GM21526 (cell line): ENCODE data around the gene GSTM1.

Experiments used
- ATAC-seq: cut with Tn5 transposase; IDR thresholded peaks from one replicate; pipeline ENCODE4 v1.9.1; 2021; ENCODE audit warnings: moderate library complexity; ENCODE audit not compliant: unreplicated experiment, low FRiP score

The GSTM1 gene

GRCh38 chr1:109724933-109725332 is 37.3 kb downstream of the GSTM1 start:
- no peak for ATAC-seq

- no peak for ATAC-seq
These were observed 37.9 kb downstream of the GSTM1 start for GRCh38 chr1:109725510-109725909.

DNA sequence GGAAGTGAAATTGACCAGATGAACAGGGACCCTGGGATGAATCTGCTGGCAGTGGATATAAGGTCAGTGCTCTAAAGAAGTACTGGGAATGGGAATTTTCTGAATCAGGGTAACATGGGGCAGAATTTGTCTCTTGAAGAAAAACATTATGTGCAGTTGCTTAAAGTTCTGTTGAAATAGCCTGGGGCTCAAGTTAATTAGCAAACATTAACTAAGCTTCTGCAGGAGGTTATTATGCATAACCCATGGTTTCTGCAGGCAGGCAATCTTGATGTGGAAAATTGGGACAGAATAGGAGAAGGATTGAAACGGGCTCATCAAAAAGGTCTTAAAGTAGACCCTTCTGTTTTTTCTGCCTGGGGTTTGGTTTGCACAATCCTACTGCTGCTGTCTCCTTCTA is 38.4 kb downstream of the GSTM1 start:
- no peak for ATAC-seq

DNA sequence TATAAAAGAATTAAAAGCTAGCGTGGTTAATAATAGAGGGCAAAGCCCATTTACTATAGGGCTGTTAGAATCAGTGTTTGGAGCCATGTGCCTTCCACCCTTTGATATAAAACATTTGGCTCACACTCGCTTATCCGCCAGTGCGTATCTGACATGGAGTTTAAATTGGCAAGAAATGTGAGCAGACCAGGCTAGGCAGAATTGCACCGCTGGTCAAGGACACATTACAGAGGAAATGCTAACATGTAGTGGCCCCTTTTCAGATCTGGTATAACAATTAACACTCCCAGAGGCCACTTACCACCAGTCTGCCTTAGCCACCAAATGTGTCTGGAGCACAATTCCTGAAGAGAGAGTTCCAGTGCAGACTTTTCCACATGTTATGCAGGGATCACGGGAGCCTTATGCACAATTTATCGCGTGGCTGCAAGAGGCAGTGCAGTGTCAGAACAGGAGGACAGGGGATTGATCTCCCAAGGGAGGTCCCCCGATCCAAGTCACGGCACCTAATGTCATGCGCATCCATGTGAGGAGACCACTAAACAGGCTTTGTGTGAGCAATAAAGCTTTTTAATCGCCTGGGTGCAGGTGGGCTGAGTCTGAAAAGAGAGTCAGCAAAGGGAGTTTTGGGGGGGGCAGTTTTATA is 39.2 kb downstream of the GSTM1 start:
- no peak for ATAC-seq

- no peak for ATAC-seq
These were observed 41.3 kb downstream of the GSTM1 start for GRCh38 chr1:109728870-109729269.

DNA sequence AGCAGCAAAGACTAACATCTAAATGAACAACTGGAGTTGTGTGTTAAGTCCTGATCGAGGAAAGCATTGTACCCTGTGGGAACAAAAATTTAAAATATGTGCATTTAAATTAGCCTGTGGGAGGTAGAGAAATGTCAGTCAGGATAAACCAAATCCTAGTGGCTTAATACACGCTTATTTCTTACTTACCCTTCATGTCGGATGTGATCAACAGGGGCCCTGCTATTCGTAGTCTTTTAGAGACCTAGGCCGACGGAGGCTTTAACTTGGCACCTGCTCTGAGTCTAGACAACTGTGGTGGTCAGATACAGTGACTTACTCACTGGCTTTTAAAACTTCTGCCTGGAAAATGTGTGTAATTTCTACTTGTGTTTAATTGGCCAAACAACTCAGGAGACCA is 43.0 kb downstream of the GSTM1 start:
- ATAC-seq = no peak

DNA sequence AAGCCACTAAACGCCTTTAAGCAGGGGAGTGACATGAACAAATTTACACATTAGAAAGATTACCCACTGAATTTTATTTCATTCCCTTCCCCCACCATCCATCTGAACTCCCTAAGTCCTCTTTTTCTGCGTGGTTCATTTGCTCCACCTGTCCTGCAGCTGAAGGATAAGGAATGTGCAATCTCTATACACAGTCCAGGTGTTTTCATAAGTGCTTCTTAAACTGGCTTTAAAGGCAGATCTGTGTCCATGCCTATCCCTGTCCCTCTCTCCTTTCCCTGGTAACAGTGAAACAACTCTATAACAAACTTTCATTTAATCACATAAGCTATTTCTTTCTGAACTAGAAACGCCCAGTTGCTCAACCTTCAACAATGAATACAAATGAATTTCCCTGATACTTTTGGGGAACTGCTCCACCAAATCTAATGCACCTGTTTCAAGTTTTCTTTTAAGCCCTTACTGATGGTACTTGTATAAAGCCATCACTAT is 44.8 kb downstream of the GSTM1 start:
- ATAC-seq = no peak

GRCh38 chr1:109733236-109733870 is 45.7 kb downstream of the GSTM1 start:
- no peak for ATAC-seq

DNA sequence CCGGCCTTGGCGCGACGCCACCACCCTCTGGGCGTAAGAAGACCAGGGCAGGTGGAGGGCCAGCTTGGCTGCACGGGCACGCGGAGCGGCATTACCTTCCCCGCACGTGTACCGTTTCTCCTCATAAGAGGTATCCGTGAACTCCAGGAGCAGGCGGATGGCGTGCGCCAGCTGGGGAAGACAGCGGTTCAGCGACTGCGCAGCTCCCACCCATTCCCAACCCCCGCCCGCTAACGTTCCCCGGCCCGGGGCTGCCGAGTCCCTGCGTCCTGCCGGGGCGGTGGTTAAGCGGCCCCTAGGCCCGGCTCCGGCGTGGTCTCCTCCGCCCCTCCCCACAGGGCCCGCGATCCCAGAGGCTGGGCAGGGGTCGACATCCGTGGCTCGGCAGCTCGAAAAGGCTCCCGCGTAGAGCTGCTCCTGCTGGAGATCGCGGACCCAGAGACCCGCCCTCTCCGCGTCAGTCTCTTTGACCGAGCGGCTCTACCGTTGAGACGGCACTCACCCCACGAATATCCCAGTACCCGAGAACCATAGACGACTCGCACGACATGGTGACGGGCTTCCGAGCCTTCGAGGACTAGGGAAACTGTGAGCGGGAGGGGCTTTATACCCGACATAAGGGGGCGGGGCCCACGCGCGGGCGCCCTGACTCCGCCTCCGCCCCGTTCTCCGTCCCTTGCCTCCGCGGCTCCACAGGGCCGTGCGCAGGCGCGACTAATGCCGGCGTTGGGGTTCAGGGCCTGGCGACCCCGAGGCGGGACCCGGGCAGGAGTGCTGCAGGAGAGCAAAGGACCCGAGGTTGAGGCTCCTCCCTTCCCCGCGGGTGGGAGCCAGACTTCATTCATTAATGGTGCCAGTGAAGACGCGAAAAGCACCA is 52.4 kb downstream of the GSTM1 start:
- ATAC-seq = no peak

DNA sequence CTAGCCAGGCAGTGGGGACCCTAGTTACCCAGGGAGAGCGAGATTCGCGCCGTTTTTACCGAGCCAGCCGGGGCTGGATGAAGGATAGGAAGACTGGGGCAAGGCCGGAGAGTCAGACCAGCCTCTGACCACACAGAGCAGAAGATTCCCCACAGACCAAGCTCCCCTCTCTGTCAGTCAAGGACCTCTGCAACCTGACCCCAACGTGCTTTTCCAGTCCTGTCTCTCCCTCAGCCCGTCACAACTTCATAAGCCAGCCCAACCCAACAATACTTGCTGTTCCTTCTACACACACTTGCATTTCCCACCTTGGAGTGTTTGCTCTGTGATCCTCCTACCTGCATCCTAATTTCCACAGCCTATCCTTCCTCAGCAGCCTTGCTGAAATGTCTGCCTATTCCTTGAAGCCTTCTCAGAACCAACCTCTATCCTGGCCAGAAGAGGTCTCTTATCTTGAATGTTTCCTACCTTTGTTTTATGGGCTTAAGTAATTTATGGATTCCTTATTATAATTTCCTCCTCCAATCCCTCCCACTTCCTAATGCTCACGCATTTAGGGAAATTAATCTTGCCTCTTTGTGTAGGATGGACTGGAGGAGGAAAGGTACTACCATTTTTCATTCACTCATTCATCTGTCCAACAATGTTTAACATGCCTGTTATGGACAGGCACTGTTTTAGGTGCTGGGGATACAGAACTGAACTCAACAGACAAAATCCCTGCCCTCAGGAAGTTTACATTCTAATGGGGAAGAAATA is 53.2 kb downstream of the GSTM1 start, which contains the start of gene GSTM3:
GSTM3 (minus strand) TSS at position 424 of the 759 bp plus-strand sequence. CDS start 751 bp downstream, outside the sequence.
- no peak for ATAC-seq
